Measurements from ENCODE around the gene ARHGAP12. TPM values are rescaled to one million over a fixed set of nuclear protein-coding genes. Genes with fewer than 3 reads are reported as not detected.
A peak's percentile ranks its signal among the peaks of the same experiment; 100 is the strongest.

ARHGAP12 gene
- total RNA-seq, 1 experiment from 2014 or later = 39.5 TPM

DNA sequence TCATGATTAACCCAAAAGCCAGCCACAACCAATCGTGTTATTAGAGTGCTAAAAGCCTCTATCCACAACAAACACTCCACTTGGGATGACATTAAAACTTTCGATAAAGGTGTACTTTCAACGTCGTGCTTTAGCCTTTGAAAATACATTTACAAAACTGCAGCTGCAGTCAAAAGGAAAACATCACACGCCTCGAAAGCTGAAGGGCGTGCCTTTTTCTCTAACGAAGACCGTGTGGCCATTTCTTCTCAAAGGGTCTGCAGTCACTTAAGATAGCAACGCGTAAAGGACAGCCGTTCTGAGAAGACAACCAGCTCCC lies 1.1 kb downstream of the ARHGAP12 start:
- H3K4me3 Mint-ChIP-seq = peak overlapping the region; percentile 92
- peaks cover 15% of the 10 kb centered on the region for H3K36me3 Mint-ChIP-seq
- CTCF ChIA-PET = interaction anchor here (0.6 to 1.2 kb wide), 4 partner anchors 12 to 77 kb away, joined by 3 to 7 read pairs (median 4); no protein-coding TSS in a partner anchor

DNA sequence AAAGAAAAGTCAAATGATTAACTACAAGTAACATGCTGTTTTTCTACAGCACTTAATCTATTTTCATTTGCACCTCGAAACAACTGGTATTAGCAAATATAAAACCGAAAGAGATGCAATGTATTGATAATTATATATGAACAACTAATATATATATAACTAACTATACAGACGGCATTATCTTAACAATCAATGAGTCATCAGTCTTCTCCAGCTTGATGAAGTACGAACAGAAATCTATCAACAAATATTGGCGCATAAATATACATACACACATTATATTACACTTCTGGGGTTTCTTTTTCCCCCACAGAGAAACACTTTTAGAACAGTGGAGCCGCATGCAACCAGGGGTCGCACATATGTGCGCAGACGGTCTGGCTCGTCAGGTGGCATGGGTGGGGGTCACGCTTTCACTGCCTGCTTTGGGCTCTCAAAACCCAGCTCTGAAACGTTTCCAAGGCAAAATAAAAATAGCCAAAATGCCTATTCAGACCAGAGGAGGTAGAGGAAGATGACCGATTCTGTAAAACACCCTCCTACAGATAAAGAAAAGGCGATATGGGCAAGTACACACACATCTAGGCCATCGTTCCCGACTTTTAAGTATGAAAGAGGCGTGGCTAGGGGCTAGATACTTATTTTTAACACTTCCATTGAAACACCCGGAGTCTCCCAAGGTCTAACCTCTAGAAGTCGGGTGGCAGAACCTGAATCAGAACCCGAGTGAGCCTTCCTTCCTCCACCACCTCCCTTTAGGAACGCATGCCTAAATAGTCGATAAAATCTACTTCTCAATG lies 1.7 kb downstream of the ARHGAP12 start:
- CTCF ChIA-PET = interaction anchor here (0.6 to 1.2 kb wide), 4 partner anchors 11 to 77 kb away, joined by 3 to 7 read pairs (median 4); no protein-coding TSS in a partner anchor

More for the DNA sequence above, 1.1 kb downstream of the ARHGAP12 start:
- H3K9me3 Mint-ChIP-seq = peaks cover 13% of the 10 kb centered on the region
- ATAC-seq (no peak), DNase-seq (ENCODE audit: low spot score) (no peak)
- POLR2A ChIA-PET = interaction anchor here (1.5 kb wide), 1 partner anchor 167 kb away, joined by 4 read pairs; no protein-coding TSS in a partner anchor
- TF ChIP-seq ZNF219 (CRISPR knock-in tag; IDR thresholded peaks at IDR 0.05; ENCODE audit: borderline replicate concordance) = no peak
- TF ChIP-seq, protein P1, sequence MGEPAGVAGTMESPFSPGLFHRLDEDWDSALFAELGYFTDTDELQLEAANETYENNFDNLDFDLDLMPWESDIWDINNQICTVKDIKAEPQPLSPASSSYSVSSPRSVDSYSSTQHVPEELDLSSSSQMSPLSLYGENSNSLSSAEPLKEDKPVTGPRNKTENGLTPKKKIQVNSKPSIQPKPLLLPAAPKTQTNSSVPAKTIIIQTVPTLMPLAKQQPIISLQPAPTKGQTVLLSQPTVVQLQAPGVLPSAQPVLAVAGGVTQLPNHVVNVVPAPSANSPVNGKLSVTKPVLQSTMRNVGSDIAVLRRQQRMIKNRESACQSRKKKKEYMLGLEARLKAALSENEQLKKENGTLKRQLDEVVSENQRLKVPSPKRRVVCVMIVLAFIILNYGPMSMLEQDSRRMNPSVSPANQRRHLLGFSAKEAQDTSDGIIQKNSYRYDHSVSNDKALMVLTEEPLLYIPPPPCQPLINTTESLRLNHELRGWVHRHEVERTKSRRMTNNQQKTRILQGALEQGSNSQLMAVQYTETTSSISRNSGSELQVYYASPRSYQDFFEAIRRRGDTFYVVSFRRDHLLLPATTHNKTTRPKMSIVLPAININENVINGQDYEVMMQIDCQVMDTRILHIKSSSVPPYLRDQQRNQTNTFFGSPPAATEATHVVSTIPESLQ (CRISPR knock-in tag; IDR thresholded peaks at IDR 0.05) = no peak
- no peak for TF ChIP-seq SMAD4 (CRISPR knock-in tag; IDR thresholded peaks at IDR 0.05)
- H3K27me3 Mint-ChIP-seq (ENCODE audit: low read depth) = no peaks in the 10 kb centered on the region
- H3K27ac Mint-ChIP-seq = peak overlapping the region; percentile 91
- H3K4me1 Mint-ChIP-seq = peaks cover 38% of the 10 kb centered on the region

DNA sequence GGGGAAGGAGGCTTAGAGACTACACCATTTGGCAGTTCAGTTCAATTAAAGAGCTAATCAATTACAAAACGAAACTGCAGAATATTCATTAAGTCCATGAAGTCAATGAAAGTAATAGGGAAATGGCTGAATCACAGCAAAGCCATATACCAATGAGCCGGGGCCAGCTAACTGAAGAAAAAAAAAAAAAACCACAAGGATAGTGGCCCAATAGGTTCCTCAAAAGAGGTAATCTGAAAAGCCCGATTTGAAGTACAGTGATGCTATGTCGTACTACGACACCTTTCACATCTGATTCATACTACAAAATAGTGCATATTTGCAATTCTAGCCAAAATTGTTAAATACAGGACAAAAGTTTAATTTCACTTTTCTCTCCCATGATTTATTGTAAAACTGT lies 2.5 kb downstream of the ARHGAP12 start:
- CTCF ChIA-PET = no interaction called here
- Mint-ChIP-seq H3K27me3 (ENCODE audit: low read depth) (no peaks in the 10 kb centered on the region), H3K4me3 (peak overlapping the region; percentile 46), H3K9me3 (peaks cover 13% of the 10 kb centered on the region), H3K4me1 (peaks cover 42% of the 10 kb centered on the region), H3K27ac (no peak overlapping the region), H3K36me3 (peaks cover 15% of the 10 kb centered on the region)
- TF ChIP-seq, protein P2, sequence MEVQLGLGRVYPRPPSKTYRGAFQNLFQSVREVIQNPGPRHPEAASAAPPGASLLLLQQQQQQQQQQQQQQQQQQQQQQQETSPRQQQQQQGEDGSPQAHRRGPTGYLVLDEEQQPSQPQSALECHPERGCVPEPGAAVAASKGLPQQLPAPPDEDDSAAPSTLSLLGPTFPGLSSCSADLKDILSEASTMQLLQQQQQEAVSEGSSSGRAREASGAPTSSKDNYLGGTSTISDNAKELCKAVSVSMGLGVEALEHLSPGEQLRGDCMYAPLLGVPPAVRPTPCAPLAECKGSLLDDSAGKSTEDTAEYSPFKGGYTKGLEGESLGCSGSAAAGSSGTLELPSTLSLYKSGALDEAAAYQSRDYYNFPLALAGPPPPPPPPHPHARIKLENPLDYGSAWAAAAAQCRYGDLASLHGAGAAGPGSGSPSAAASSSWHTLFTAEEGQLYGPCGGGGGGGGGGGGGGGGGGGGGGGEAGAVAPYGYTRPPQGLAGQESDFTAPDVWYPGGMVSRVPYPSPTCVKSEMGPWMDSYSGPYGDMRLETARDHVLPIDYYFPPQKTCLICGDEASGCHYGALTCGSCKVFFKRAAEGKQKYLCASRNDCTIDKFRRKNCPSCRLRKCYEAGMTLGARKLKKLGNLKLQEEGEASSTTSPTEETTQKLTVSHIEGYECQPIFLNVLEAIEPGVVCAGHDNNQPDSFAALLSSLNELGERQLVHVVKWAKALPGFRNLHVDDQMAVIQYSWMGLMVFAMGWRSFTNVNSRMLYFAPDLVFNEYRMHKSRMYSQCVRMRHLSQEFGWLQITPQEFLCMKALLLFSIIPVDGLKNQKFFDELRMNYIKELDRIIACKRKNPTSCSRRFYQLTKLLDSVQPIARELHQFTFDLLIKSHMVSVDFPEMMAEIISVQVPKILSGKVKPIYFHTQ (CRISPR knock-in tag; IDR thresholded peaks at IDR 0.05) = no peak
- no peak for ATAC-seq
- no peak for DNase-seq (ENCODE audit: low spot score)
- POLR2A ChIA-PET = no interaction called here

More for the DNA sequence above, 1.7 kb downstream of the ARHGAP12 start:
- Mint-ChIP-seq H3K4me3 (peak overlapping the region; percentile 92), H3K9me3 (peaks cover 13% of the 10 kb centered on the region), H3K27me3 (ENCODE audit: low read depth) (no peaks in the 10 kb centered on the region), H3K36me3 (peaks cover 15% of the 10 kb centered on the region), H3K27ac (peak overlapping the region; percentile 91), H3K4me1 (peaks cover 40% of the 10 kb centered on the region)
- no peak for ATAC-seq
- TF ChIP-seq, protein P3, sequence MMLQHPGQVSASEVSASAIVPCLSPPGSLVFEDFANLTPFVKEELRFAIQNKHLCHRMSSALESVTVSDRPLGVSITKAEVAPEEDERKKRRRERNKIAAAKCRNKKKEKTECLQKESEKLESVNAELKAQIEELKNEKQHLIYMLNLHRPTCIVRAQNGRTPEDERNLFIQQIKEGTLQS (CRISPR knock-in tag; conservative IDR thresholded peaks at IDR 0.05) = no peak
- DNase-seq (ENCODE audit: low spot score) = no peak
- POLR2A ChIA-PET = interaction anchor here (1.5 kb wide), 1 partner anchor 167 kb away, joined by 4 read pairs; no protein-coding TSS in a partner anchor

DNA sequence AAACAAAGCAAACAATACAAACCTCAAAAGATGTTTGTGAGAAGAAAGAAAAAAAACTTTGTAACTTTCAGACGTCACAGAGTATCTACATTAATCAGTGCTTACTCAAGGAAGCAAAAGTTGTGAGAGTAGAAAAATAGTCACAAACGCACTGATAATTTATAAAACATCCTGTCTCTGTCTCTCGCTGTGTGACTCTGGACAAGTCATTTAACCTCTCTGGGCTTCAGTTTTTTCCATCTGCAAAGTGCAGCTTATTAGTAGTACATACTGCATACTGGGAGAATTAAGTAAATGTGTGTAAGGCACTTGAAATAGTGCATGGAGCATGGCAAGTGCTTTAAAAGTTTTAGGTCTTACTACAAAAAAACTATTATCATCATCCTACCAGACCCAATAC lies 3.8 kb downstream of the ARHGAP12 start:
- ChIA-PET CTCF (no interaction called here), POLR2A (no interaction called here)
- peaks cover 15% of the 10 kb centered on the region for H3K36me3 Mint-ChIP-seq
- H3K4me1 Mint-ChIP-seq = peaks cover 40% of the 10 kb centered on the region
- H3K4me3 Mint-ChIP-seq = no peak overlapping the region
- no peaks in the 10 kb centered on the region for H3K27me3 Mint-ChIP-seq (ENCODE audit: low read depth)
- no peak for DNase-seq (ENCODE audit: low spot score)
- no peak overlapping the region for H3K27ac Mint-ChIP-seq
- no peak for ATAC-seq
- H3K9me3 Mint-ChIP-seq = peaks cover 13% of the 10 kb centered on the region
- TF ChIP-seq, protein P4, sequence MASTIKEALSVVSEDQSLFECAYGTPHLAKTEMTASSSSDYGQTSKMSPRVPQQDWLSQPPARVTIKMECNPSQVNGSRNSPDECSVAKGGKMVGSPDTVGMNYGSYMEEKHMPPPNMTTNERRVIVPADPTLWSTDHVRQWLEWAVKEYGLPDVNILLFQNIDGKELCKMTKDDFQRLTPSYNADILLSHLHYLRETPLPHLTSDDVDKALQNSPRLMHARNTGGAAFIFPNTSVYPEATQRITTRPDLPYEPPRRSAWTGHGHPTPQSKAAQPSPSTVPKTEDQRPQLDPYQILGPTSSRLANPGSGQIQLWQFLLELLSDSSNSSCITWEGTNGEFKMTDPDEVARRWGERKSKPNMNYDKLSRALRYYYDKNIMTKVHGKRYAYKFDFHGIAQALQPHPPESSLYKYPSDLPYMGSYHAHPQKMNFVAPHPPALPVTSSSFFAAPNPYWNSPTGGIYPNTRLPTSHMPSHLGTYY (CRISPR knock-in tag; IDR thresholded peaks at IDR 0.05) = no peak
- TF ChIP-seq TEAD1 (CRISPR knock-in tag; IDR thresholded peaks at IDR 0.05) = no peak
- TF ChIP-seq, protein P5, sequence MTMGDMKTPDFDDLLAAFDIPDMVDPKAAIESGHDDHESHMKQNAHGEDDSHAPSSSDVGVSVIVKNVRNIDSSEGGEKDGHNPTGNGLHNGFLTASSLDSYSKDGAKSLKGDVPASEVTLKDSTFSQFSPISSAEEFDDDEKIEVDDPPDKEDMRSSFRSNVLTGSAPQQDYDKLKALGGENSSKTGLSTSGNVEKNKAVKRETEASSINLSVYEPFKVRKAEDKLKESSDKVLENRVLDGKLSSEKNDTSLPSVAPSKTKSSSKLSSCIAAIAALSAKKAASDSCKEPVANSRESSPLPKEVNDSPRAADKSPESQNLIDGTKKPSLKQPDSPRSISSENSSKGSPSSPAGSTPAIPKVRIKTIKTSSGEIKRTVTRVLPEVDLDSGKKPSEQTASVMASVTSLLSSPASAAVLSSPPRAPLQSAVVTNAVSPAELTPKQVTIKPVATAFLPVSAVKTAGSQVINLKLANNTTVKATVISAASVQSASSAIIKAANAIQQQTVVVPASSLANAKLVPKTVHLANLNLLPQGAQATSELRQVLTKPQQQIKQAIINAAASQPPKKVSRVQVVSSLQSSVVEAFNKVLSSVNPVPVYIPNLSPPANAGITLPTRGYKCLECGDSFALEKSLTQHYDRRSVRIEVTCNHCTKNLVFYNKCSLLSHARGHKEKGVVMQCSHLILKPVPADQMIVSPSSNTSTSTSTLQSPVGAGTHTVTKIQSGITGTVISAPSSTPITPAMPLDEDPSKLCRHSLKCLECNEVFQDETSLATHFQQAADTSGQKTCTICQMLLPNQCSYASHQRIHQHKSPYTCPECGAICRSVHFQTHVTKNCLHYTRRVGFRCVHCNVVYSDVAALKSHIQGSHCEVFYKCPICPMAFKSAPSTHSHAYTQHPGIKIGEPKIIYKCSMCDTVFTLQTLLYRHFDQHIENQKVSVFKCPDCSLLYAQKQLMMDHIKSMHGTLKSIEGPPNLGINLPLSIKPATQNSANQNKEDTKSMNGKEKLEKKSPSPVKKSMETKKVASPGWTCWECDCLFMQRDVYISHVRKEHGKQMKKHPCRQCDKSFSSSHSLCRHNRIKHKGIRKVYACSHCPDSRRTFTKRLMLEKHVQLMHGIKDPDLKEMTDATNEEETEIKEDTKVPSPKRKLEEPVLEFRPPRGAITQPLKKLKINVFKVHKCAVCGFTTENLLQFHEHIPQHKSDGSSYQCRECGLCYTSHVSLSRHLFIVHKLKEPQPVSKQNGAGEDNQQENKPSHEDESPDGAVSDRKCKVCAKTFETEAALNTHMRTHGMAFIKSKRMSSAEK (CRISPR knock-in tag; IDR thresholded peaks at IDR 0.05; ENCODE audit: borderline replicate concordance) = no peak
- no peak for TF ChIP-seq MXD4 (CRISPR knock-in tag; IDR thresholded peaks at IDR 0.05; ENCODE audit: borderline replicate concordance)
- TF ChIP-seq, protein P6, sequence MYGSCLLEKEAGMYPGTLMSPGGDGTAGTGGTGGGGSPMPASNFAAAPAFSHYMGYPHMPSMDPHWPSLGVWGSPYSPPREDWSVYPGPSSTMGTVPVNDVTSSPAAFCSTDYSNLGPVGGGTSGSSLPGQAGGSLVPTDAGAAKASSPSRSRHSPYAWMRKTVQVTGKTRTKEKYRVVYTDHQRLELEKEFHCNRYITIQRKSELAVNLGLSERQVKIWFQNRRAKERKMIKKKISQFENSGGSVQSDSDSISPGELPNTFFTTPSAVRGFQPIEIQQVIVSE (CRISPR knock-in tag; IDR thresholded peaks at IDR 0.05; ENCODE audit: borderline replicate concordance) = no peak
- no peak for TF ChIP-seq ZNF416 (CRISPR knock-in tag; IDR thresholded peaks at IDR 0.05)
- no peak for TF ChIP-seq NR1H2 (CRISPR knock-in tag; IDR thresholded peaks at IDR 0.05)
- no peak for TF ChIP-seq ZNF219 (CRISPR knock-in tag; IDR thresholded peaks at IDR 0.05; ENCODE audit: borderline replicate concordance)
- no peak for TF ChIP-seq TCF7 (CRISPR knock-in tag; IDR thresholded peaks at IDR 0.05; ENCODE audit: low read depth)
- TF ChIP-seq HMGA2 (CRISPR knock-in tag; IDR thresholded peaks at IDR 0.05) = no peak
- TF ChIP-seq ZNF232 (CRISPR knock-in tag; IDR thresholded peaks at IDR 0.05) = no peak
- no peak for TF ChIP-seq ZNF263 (CRISPR knock-in tag; IDR thresholded peaks at IDR 0.05; ENCODE audit: low read depth)
